Measurements from ENCODE around the gene COA6.
"Not testable (repeated sequence)": the region's sequence is repeated elsewhere in the genome, so short reads cannot be mapped to it uniquely, and the experiment has no call there.

- not testable (repeated sequence) for TF ChIP-seq POLR2A (IDR thresholded peaks at IDR 0.05); CTCF (IDR thresholded peaks at IDR 0.05 in 8 of 11, conservative IDR thresholded peaks at IDR 0.05 in 3 of 11)
Observed at GRCh38 chr1:234399515-234399914, 26.3 kb downstream of the COA6 start.
